Skeletal muscle tissue (tissue), 4 donors: ENCODE results near the gene SURF6. TPM values are rescaled to one million over a fixed set of nuclear protein-coding genes. Genes with fewer than 3 reads are reported as not detected.

Experiments used
- H3K27ac ChIP-seq: one replicate; pipeline ENCODE4 v1.7.0; 2013; ENCODE audit warnings: mild to moderate bottlenecking, low read depth, low read length, inconsistent platforms
- H3K27me3 ChIP-seq, 3 donors: one replicate each; pipeline ENCODE4 v1.7.0; 2013; ENCODE audit warnings: low read length in 3 of 3; ENCODE audit not compliant: control insufficient read depth in 3 of 3, insufficient read depth in 3 of 3
- H3K36me3 ChIP-seq, 3 donors: one replicate each; pipeline ENCODE4 v1.7.0; 2013; ENCODE audit warnings: low read length in 3 of 3; ENCODE audit not compliant: control insufficient read depth in 3 of 3, insufficient read depth in 3 of 3
- H3K4me1 ChIP-seq, 3 donors: one replicate each; pipeline ENCODE4 v1.7.0; 2013; ENCODE audit warnings: low read length in 3 of 3, mild to moderate bottlenecking in 3 of 3; ENCODE audit not compliant: control insufficient read depth in 3 of 3, insufficient read depth in 3 of 3
- H3K4me3 ChIP-seq, 3 donors: one replicate each; pipeline ENCODE4 v1.7.0; 2013; ENCODE audit warnings: low read length in 3 of 3
- H3K9ac ChIP-seq, 3 donors: one replicate each; pipeline ENCODE4 v1.7.0; 2013; ENCODE audit warnings: low read length in 3 of 3, mild to moderate bottlenecking in 3 of 3, moderate library complexity in 2 of 3, low read depth in 1 of 3
- H3K9me3 ChIP-seq, 3 donors: one replicate each; pipeline ENCODE4 v1.7.0; 2013; ENCODE audit warnings: low read length in 3 of 3; ENCODE audit not compliant: control insufficient read depth in 3 of 3
- total RNA-seq: library from RNA; depleted of rRNA; stranded (reverse); fragments of >200 nt; gene quantifications from one replicate; pipeline ENCODE4 v1.2.3, GENCODE V29; 2014
- donor health status: Osteomylitis.

The SURF6 gene
- total RNA-seq = 7.8 TPM

DNA sequence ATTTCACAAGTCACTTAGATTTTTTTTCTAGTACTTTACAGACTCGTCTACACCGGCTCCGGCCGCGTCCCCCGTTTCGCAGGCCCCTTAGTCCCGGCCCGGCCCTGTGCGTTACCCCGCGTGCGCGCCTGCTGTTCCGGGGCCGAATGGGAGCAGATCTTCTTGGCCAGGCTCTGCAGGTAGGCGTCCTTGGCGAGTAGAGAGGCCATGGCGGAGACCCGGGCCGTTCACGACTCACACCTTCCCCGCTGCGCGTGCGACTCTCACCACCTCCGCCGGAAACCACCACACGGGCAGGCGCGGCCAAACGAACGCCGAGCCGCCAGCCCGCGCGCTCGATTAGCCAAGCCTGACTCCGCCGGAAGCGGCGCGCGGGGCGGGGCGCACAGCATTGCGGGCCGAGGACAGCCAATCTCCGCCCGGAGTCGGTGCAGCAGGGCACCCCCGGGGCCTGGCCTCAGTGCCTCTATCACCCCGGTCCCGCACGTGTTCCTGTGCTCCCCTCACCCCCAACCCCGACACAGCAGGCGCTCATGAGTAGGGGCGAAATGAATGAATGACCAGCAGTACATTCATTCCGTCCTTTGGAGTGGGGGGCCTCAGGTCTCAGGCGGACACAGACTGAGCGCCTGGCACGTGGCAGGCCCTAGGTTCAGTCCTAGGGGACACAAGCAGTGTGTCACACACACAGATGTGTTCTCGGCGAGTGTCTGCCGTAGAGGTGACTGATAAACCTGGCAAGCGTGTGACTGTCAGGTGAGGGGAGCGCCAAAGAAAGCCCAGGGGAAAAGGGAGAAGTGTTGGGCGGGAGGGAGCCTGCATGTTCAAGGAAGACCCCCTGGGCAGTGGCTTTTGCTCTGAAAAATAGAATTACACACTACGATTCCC, at the start of gene SURF6:
Gene SURF6 (minus strand): TSS at position 265 of the 888 bp plus-strand sequence. CDS start 56 bp downstream, at position 209.
- no peaks in the 10 kb centered on the region for H3K27me3 ChIP-seq
- peak within 1 kb of the TSS; percentile 60 for H3K27ac ChIP-seq
- H3K9me3 ChIP-seq = no peaks in the 10 kb centered on the region
- H3K4me3 ChIP-seq = peak within 1 kb of the TSS; percentile 78 to 94 (median 93)
- H3K36me3 ChIP-seq = peaks cover 49% of the 10 kb centered on the region in 3 donors
- peaks cover 25 to 47% (median 29%) of the 10 kb centered on the region in 3 donors for H3K4me1 ChIP-seq
- H3K9ac ChIP-seq = peak within 1 kb of the TSS; percentile 79 to 91 (median 85)

DNA sequence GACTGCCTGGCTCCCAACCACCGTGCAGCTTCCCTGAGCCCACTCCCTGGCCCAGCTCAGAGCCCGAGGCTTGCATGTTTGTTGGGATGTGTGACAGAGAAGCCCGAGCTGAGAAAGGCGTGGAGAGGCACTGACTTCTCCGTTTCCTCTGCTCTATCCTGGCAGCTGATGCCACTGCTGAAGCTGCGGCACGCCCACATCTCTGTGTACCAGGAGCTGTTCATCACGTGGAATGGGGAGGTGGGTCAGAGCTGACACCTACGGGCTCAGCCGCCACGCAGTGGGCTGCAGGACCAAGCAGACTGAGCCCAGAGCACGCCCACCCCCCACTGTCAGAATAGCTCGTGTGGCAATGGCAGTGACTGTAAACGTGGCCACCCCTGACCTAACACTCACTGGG, 49.5 kb upstream of the SURF6 start:
- Histone ChIP-seq H3K27ac (no peak overlapping the region), H3K4me1 (no peaks in the 10 kb centered on the region), H3K4me3 (no peak overlapping the region), H3K9ac (no peak overlapping the region), H3K36me3 (no peaks in the 10 kb centered on the region), H3K9me3 (no peaks in the 10 kb centered on the region), H3K27me3 (peaks cover 8 to 10% (median 8%) of the 10 kb centered on the region in 3 donors)

DNA sequence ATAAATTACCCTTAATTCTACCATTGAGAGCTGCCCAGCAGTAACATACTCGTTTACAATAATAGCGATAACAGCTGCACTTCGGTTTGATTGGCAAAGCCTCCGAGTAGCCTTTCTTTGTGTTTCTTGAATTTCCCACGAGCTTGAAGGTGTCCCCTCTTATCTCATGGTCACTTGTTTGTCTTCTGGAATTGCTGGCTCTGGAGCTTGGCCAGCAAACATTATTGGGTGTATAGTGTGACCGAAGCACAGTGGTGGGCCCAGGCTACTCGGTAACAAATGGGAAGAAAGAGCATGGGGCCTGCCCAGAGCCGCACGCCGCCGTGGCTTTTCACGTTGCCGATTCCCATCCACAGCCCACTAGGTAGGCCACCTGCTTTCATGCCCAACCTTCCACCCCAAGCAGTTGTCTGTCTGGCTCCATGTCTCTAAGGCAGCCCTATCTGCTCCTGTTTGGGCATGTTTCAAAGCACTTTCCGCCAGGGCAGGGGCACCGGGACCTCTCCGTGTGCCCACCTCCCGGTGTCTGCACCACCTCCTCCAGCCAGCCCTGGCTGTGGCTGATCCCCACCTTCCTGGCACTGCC, 48.8 kb upstream of the SURF6 start:
- no peak overlapping the region for H3K27ac ChIP-seq
- no peaks in the 10 kb centered on the region for H3K4me1 ChIP-seq
- no peak overlapping the region for H3K9ac ChIP-seq
- no peak overlapping the region for H3K4me3 ChIP-seq
- H3K9me3 ChIP-seq = no peaks in the 10 kb centered on the region
- H3K27me3 ChIP-seq = peaks cover 1 to 7% (median 4%) of the 10 kb centered on the region in 3 donors
- H3K36me3 ChIP-seq = no peaks in the 10 kb centered on the region

DNA sequence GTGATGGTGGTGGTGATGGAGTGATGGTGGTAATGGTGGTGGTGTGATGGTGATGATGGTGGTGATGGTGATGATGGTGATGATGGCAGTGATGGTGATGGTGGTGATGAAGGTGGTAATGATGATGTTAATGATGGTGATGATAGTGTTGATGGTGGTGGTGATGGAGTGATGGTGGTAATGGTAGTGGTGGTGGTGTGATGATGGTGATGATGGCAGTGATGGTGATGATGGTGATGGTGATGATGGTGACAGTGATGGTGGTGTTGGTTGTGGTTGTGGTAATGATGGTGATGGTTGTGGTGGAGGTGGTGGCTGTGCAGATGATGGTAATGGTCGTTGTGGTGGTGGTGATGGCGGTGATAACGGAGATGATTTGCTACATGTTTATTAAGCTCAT, 47.5 kb upstream of the SURF6 start:
- Histone ChIP-seq H3K36me3 (no peaks in the 10 kb centered on the region), H3K4me1 (no peaks in the 10 kb centered on the region), H3K4me3 (no peak overlapping the region), H3K9ac (no peak overlapping the region), H3K9me3 (no peaks in the 10 kb centered on the region), H3K27ac (no peak overlapping the region), H3K27me3 (no peaks in the 10 kb centered on the region)

DNA sequence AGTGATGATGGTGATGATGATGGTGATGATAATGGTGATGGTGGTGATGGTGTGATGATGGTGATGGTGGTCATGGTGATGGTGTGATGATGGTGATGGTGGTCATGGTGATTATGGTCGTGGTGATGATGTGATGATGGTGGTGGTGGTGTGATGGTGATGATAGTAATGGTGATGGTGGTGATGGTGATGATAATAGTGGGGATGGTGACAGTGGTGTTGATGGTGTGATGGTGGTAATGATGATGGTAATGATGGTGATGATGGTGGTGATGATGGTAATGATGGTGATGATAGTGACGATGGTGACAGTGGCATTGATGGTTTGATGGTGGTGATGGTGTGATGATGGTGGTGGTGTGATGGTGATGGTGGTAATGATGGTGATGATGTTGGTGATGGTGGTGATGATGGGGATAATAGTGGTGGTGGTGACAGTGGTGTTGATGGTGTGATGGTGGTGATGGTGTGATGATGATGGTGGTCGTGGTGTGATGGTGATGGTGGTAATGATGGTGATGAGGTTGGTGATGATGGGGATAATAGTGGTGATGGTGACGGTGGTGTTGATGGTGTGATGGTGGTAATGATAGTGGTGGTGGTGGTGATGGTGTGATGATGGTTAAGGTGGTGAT, 46.6 kb upstream of the SURF6 start:
- no peak overlapping the region for H3K27ac ChIP-seq

DNA sequence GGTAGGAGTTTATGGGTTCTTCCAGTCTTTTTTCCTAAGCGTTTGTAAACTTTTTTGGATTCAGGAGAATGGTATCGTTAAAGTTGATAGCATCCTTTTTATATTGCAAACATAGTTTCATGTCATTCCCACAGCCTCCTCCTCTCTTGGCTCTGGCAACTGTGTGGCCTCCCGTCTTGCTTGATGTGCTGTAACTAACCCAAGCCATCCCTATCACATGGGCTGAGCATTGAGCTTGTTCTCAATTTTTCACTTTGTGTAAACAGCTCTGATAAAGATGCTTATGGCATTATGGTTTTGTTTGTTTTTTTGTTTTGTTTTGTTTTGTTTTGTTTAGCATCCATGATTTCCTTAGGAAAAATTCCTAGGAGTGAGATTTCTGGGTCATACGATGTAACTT, 44.7 kb upstream of the SURF6 start:
- Histone ChIP-seq H3K9ac (no peak overlapping the region), H3K36me3 (no peaks in the 10 kb centered on the region), H3K27ac (no peak overlapping the region), H3K4me3 (no peak overlapping the region), H3K4me1 (peaks cover 0 to 9% (median 5%) of the 10 kb centered on the region in 3 donors), H3K27me3 (no peaks in the 10 kb centered on the region), H3K9me3 (no peaks in the 10 kb centered on the region)

More for the DNA sequence above, 46.6 kb upstream of the SURF6 start:
- Histone ChIP-seq H3K27me3 (no peaks in the 10 kb centered on the region), H3K9ac (no peak overlapping the region), H3K4me3 (no peak overlapping the region), H3K9me3 (no peaks in the 10 kb centered on the region), H3K36me3 (no peaks in the 10 kb centered on the region), H3K4me1 (no peaks in the 10 kb centered on the region)

DNA sequence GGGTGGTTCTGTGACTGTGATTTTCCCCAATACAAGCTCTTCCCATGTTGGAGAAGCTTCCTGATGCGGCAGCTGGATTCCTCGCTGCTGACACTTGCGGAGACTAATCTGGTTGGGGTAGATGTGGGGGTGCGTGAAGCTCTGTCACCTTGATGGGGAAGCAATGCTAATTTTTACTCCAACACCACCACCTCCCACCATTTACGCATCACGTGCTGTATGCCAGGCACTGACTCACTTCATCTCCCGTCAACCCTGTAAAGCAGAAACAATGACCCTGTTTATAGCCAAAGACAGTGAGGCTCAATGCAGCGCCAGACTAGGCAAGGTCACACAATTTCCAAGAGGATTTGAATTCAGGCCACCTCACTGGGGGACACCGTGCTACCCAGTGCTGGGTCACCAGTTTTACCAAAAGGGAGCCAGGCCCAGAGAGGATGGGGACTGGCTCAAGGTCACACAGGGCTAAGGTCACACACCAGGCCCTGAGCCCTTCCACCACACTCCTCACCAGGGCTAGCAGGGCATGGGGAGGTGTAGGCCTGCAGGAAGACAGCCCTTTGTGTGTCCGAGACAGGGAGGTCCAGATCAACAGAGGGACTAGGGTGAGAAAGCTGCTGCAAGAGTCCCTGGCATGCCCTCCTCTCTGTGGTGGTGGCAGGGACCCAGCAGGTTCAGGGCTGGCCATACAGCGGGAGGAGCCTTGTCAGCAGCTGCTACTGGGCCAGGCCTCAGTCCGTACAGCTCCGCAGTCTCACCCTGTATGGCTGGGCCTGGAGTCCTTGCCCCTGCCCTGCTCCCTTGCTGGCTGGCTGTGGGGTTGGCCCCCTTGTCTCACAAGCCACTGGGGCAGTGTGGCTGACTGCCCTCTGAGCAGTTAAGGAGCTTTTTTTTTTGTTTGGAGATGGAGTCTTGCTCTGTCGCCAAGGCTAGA, 43.4 kb upstream of the SURF6 start:
- Histone ChIP-seq H3K9me3 (no peaks in the 10 kb centered on the region), H3K36me3 (no peaks in the 10 kb centered on the region), H3K27ac (no peak overlapping the region), H3K4me1 (peaks cover 4 to 17% (median 14%) of the 10 kb centered on the region in 3 donors), H3K27me3 (no peaks in the 10 kb centered on the region), H3K4me3 (no peak overlapping the region), H3K9ac (no peak overlapping the region)

DNA sequence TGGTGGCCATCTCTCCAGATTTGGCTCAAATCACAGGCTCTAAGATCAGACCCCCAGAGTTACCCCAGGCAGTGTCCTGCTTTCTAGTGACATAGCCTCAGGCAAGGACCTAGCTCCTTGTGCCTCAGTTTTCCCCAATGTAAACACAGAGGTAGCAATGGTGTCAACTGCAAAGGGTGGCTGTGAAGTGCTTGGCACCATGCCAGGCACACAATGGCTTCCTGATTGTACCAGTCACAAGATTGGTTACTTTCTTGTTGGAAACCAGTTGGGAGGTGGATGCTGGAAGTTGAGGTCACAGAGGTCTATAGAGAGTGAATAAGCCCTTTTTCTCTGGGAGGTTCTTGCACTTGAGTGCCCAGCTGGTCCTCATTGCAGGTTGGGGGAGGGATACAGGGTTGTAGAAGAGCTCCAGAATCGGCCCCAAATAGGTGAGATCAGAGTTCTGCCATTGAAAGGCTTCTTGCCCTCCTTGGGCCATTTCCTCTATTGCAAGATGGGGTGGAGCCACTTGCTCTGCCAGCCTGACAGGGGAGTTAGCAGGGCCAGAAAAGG, 42.5 kb upstream of the SURF6 start:
- Histone ChIP-seq H3K27me3 (no peaks in the 10 kb centered on the region), H3K4me1 (peaks cover 8 to 17% (median 17%) of the 10 kb centered on the region in 3 donors), H3K4me3 (no peak overlapping the region), H3K27ac (no peak overlapping the region), H3K9ac (no peak overlapping the region), H3K36me3 (no peaks in the 10 kb centered on the region), H3K9me3 (no peaks in the 10 kb centered on the region)

DNA sequence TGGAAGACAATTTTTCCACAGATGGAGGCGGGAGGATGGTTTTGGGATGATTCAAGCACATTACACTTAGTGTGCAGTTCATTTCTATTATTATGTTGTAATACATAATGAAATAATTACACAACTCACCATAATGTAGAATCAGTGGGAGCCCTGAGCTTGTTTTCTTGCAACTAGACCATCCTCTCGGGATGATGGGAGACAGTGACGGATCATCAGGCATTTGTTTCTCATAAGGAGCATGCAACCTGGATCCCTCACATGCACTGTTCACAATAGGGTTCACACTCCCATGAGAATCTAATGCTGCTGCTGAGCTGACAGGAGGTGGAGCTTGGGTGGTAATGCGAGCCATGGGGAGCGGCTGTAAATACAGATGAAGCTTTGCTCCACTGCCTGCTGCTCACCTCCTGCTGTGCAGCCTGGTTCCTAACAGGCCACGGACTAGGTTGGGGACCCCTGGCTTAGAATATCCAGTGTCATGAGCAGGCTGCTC, 41.8 kb upstream of the SURF6 start:
- Histone ChIP-seq H3K27ac (no peak overlapping the region), H3K4me3 (no peak overlapping the region), H3K9ac (no peak overlapping the region), H3K4me1 (peaks cover 12 to 23% (median 22%) of the 10 kb centered on the region in 3 donors), H3K36me3 (peaks cover 0 to under 1% (median 0%) of the 10 kb centered on the region in 3 donors), H3K27me3 (no peaks in the 10 kb centered on the region), H3K9me3 (no peaks in the 10 kb centered on the region)
